Chondrocyte (in vitro differentiated cells): ENCODE measurements around the gene ACSL6. TPM values are rescaled to one million over a fixed set of nuclear protein-coding genes. Genes with fewer than 3 reads are reported as not detected.

Experiments
- DNase-seq: peaks from one replicate; pipeline ENCODE4 v3.0.0; 2021; ENCODE audit warnings: mixed read lengths, low spot score
- H3K27ac Mint-ChIP-seq: one replicate; pipeline ENCODE4 v1.8.0; 2021; ENCODE audit warnings: mild to moderate bottlenecking, moderate library complexity, mixed read lengths; ENCODE audit not compliant: unreplicated experiment
- H3K27me3 Mint-ChIP-seq: 2 replicates; pipeline ENCODE4 v1.8.0; 2021; ENCODE audit warnings: low read depth, mixed read lengths
- H3K36me3 Mint-ChIP-seq: 2 replicates; pipeline ENCODE4 v1.8.0; 2021; ENCODE audit warnings: low read depth, mixed read lengths
- H3K4me1 Mint-ChIP-seq: 2 replicates; pipeline ENCODE4 v1.8.0; 2021; ENCODE audit warnings: low read depth, mild to moderate bottlenecking, mixed read lengths
- H3K4me3 Mint-ChIP-seq: one replicate; pipeline ENCODE4 v1.8.0; 2021; ENCODE audit warnings: mild to moderate bottlenecking, moderate library complexity, mixed read lengths; ENCODE audit not compliant: unreplicated experiment
- H3K9me3 Mint-ChIP-seq: 2 replicates; pipeline ENCODE4 v1.8.0; 2021; ENCODE audit warnings: low read depth, mixed read lengths
- CTCF ChIP-seq: fragments of 200-600 bp; sonication (generic); IDR thresholded peaks from 2 replicates; pipeline ENCODE4 v1.5.0; 2021; ENCODE audit warnings: antibody characterized with exemption, mild to moderate bottlenecking, moderate library complexity
- total RNA-seq: library from RNA; stranded (reverse); gene quantifications from 3 replicates; pipeline ENCODE4 v1.2.1, GENCODE V29; 2021

ACSL6 gene
- total RNA-seq, 1 donor from 2014 or later = not detected

- no peaks in the 10 kb centered on the region for H3K36me3 Mint-ChIP-seq
- TF ChIP-seq CTCF = no peak
- no peak for DNase-seq
- no peaks in the 10 kb centered on the region for H3K9me3 Mint-ChIP-seq
- peaks cover 15% of the 10 kb centered on the region for H3K27me3 Mint-ChIP-seq
- H3K4me3 Mint-ChIP-seq = no peak overlapping the region
- no peaks in the 10 kb centered on the region for H3K4me1 Mint-ChIP-seq
- H3K27ac Mint-ChIP-seq = no peak overlapping the region
These were observed 59.1 kb downstream of the ACSL6 start for GRCh38 chr5:131952301-131952857.

GRCh38 chr5:131950706-131951105 lies 60.8 kb downstream of the ACSL6 start:
- Mint-ChIP-seq H3K27ac (no peak overlapping the region), H3K4me3 (no peak overlapping the region), H3K9me3 (no peaks in the 10 kb centered on the region)

GRCh38 chr5:131947445-131947844 lies 64.0 kb downstream of the ACSL6 start:
- Mint-ChIP-seq H3K36me3 (no peaks in the 10 kb centered on the region), H3K9me3 (no peaks in the 10 kb centered on the region), H3K27me3 (peaks cover 9% of the 10 kb centered on the region), H3K4me1 (no peaks in the 10 kb centered on the region), H3K4me3 (no peak overlapping the region), H3K27ac (no peak overlapping the region)
- no peak for TF ChIP-seq CTCF
- DNase-seq = no peak

More at GRCh38 chr5:131950706-131951105, 60.8 kb downstream of the ACSL6 start:
- H3K27me3 Mint-ChIP-seq = peaks cover 15% of the 10 kb centered on the region
- no peaks in the 10 kb centered on the region for H3K36me3 Mint-ChIP-seq
- no peak for DNase-seq
- no peaks in the 10 kb centered on the region for H3K4me1 Mint-ChIP-seq
- TF ChIP-seq CTCF = no peak

GRCh38 chr5:131945551-131946168 lies 65.8 kb downstream of the ACSL6 start, which contains the start of gene MEIKIN:
TSS of gene MEIKIN (minus strand) at chr5:131945663. CDS start at chr5:131945505, 158 bp downstream.
- no peak for DNase-seq
- no peaks in the 10 kb centered on the region for H3K9me3 Mint-ChIP-seq
- no peaks in the 10 kb centered on the region for H3K36me3 Mint-ChIP-seq
- H3K27me3 Mint-ChIP-seq = peaks cover 17% of the 10 kb centered on the region
- H3K4me1 Mint-ChIP-seq = no peaks in the 10 kb centered on the region
- H3K4me3 Mint-ChIP-seq = no peak within 1 kb of the TSS
- no peak for TF ChIP-seq CTCF
- H3K27ac Mint-ChIP-seq = no peak within 1 kb of the TSS

- Mint-ChIP-seq H3K4me3 (no peak overlapping the region), H3K4me1 (no peaks in the 10 kb centered on the region), H3K27ac (no peak overlapping the region), H3K36me3 (no peaks in the 10 kb centered on the region), H3K9me3 (no peaks in the 10 kb centered on the region), H3K27me3 (peaks cover 21% of the 10 kb centered on the region)
- no peak for DNase-seq
- TF ChIP-seq CTCF = no peak
These were observed 66.5 kb downstream of the ACSL6 start for GRCh38 chr5:131944702-131945550.
